Measurements from ENCODE around the gene POU3F3. TPM values are rescaled to one million over a fixed set of nuclear protein-coding genes. Genes with fewer than 3 reads are reported as not detected.
A peak's percentile ranks its signal among the peaks of the same experiment; 100 is the strongest.

Gene POU3F3
- total RNA-seq = not detected in 2 replicates

GRCh38 chr2:104853534-104854497 is at the start of gene POU3F3:
Gene POU3F3 (plus strand): TSS chr2:104854115. CDS start chr2:104855511, 1,396 bp downstream.
- DNase-seq (ENCODE audit: low read depth in 2 of 2) = peak in 1 of 2 donors; percentile 23

GRCh38 chr2:104804148-104804890 is 49.6 kb upstream of the POU3F3 start:
- no peak for DNase-seq (ENCODE audit: low read depth in 2 of 2)

DNA sequence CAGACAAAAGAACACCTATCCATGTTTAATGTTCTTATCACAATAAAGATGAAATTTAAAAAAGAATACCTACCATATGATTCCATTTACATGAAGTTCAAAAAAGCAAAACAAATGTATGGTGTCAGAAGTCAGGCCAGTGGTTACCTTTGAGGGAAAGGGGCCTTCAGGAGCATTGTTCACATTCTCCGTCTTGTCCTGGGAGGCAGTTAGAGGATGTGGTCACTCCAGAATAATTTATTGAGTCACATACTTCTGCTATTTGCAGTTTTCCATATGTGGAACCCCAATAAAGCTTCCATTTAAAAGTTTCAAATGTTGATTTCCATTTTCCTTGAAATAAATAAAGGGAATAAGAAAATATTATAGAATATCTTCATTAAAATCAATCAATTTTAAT is 41.6 kb upstream of the POU3F3 start:
- no peak for DNase-seq (ENCODE audit: low read depth in 2 of 2)

- DNase-seq (ENCODE audit: low read depth in 2 of 2) = no peak
Measured at GRCh38 chr2:104816143-104816542, 37.8 kb upstream of the POU3F3 start.

- no peak for DNase-seq (ENCODE audit: low read depth in 2 of 2)
Measured at GRCh38 chr2:104818264-104818663, 35.7 kb upstream of the POU3F3 start.

- DNase-seq (ENCODE audit: low read depth in 2 of 2) = no peak
Measured at GRCh38 chr2:104820126-104820525, 33.8 kb upstream of the POU3F3 start.

- no peak for DNase-seq (ENCODE audit: low read depth in 2 of 2)
Measured at GRCh38 chr2:104825124-104825865, 28.6 kb upstream of the POU3F3 start.

DNA sequence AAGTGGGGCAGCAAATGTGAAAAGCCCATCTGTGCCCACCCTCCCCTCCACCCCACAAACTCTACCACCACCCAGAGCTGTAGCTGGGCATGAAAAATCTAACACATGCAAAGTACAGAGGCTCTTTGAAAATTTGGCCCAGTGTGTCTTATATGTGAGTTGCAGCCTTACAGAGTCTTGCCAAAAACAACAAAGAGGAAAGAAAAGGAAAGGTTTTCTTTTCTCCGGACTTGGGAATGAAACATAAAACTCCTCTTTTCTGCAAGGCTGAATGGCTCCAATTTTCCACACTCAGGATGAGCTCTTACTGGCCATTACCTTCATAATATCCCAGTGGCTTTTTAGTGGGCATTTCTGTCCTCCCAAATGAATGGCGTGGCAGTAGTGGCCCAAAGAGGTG is 27.9 kb upstream of the POU3F3 start:
- DNase-seq (ENCODE audit: low read depth in 2 of 2) = no peak

DNA sequence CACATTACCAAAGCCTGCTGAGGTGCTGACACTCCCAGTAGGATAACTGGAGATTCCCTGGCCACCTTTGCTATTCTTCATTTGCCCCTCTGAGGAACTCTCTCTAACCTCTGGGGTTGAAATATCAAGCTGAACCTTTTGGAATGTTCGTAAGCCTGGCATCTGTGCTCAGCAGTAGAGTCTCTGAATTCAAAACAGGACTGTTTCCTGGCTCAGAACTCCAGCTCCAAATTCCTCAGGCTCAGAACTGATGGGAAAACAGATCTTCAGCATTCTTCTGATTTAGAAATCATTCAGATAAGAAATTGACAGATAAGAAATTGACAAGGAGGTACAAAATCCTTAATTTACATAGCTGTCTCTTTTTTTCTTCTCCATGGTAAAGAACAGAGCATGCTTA is 22.2 kb upstream of the POU3F3 start:
- no peak for DNase-seq (ENCODE audit: low read depth in 2 of 2)

DNA sequence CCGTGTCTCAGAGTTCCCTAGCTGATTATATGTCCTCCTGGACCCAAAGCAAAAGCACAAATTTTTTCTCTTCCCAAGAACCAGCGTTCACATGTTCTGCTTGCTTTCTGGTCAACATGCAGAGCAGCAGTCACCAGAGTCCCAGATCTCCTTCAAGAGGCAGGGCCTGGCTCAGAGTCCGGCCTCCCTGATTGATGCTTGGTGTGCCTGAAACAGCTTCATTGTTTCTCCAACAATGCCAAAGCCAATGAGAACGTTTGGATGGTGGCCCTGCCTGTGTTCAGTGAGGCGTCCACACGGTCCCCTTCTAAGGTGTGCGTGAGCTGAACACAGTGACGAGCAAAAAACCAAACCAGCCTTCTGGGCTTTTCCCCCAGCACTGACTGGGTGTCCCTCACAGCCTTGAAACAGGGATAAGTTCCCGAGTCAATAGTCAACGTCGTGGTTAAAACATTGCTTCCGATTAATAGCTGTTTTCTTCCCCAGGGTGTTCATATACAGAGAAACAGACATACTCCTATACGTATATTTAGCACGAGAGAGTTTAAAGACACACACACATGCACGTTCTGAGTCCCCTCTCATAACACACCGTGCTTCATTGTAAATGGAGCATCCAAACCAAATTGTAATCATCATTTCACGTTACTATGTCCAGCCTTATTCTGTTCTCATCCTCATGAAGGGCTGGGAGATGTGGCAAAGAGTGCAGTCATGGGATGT is 19.3 kb upstream of the POU3F3 start:
- no peak for DNase-seq (ENCODE audit: low read depth in 2 of 2)

DNA sequence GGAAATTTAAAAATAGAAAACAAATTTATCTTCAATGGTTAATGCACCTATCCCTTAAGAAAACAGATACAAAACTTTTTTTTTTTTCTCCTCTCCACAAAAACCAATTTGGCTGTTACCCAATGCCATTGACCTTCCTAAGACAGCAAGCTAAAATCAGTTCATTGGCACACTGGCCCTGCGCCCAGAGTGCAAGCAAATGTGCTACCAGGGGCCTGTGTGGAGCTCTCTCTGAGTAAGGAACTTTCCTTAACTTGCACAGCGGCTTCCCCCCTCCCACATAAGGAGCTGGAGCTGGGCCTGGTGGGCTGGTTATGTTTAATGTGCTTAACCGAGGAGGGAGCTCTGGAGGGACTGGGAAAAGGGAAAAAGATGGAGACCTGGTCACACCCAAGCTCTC is 17.6 kb upstream of the POU3F3 start:
- no peak for DNase-seq (ENCODE audit: low read depth in 2 of 2)

DNA sequence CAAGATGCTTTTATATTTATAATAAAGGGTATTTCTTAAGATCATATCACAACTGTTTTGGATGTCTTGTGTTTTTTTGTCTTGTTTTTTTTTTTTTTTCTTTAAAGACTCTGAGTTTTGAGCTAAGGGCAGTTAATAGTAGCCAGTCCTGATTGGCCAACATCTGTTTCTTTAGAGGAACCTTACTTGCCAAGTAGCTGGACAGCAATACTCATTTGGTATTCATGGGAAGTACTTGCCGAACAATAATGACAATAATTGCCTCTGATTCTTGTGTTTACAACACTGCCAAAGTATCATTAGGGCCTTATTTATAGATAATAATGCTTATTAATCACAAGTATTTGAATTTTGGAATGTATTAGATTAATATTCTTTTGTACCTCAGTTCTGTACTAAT is 17.1 kb upstream of the POU3F3 start:
- DNase-seq (ENCODE audit: low read depth in 2 of 2) = no peak

GRCh38 chr2:104840156-104840555 is 13.8 kb upstream of the POU3F3 start:
- DNase-seq (ENCODE audit: low read depth in 2 of 2) = no peak

DNA sequence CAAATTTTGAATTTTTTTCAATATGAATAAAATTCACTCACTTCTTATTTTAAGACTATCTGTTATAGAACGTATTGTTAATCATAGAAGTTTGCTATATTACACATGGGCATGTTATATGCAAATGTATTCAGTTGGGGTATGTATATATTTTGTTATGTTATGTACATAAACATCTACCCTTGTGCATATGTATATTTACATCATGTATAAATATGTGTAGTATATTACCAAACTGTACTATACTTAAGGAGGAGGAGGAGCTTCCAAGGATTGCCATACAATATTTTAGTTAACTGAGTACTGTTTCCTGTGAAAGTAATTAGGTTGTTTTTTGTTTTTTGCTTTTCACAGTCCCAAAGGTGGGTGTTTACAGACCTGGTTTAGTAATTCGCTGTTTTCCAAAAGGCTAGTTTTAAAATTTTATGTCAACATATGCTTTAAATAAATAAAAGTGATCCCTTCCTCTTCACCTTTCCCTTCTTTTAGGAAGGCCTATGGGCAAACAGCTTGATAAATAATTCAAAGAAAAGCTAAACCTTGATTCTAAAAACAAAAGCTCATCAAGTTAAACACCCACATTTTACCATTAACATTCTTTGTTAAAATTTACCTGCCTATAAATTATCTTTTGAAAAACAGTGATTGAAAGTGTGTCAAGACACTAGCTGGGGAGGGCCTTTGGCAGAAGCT is 12.9 kb upstream of the POU3F3 start:
- DNase-seq (ENCODE audit: low read depth in 2 of 2) = no peak

GRCh38 chr2:104841744-104842143 is 12.2 kb upstream of the POU3F3 start:
- DNase-seq (ENCODE audit: low read depth in 2 of 2) = no peak

DNA sequence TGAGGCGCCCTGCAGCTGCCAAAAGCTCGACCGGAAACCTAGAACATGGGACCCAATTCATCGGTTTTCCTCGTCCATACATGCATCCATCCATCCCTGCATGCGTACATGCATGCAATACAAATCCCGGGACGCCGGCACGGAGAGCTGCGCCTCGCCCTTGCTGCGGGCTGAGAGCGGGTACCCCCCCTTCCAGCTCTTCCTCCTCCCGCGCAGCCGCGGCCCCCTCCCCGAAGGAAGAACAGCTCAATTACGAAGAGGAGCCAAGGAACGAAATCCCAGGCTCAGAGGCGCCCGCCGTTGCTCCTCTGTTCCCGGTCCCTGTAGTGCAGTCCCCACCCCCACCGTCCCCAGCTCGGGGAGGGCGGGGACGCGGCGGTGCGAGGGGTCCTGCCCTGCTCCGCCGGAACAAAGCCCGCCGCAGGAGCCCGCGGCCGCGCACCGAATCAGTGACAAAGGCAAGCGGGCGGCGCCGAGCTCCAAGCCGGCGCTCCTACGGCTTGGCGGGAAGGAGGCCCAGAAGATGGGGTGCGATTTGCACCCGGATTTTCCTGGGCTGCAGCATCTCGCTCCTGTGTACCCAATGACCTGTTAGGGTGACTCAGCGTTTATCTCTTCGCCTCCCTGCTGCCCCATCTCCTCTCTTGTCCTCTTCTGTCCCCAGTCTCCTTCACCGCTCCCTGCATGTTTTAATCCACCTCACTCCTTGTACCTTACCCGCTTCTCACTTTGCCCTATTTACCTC is 8.9 kb upstream of the POU3F3 start:
- DNase-seq (ENCODE audit: low read depth in 2 of 2) = no peak

- DNase-seq (ENCODE audit: low read depth in 2 of 2) = no peak
Measured at GRCh38 chr2:104845552-104845931, 8.4 kb upstream of the POU3F3 start.

- DNase-seq (ENCODE audit: low read depth in 2 of 2) = no peak
Measured at GRCh38 chr2:104845946-104846785, 7.7 kb upstream of the POU3F3 start.

All from lung microvascular endothelial cell (primary cell).